Measurements from ENCODE around the gene CTNNA3. TPM values are rescaled to one million over a fixed set of nuclear protein-coding genes. Genes with fewer than 3 reads are reported as not detected.

CTNNA3 gene
- polyA plus RNA-seq, 2 donors, result 0.08 to 0.10 TPM

DNA sequence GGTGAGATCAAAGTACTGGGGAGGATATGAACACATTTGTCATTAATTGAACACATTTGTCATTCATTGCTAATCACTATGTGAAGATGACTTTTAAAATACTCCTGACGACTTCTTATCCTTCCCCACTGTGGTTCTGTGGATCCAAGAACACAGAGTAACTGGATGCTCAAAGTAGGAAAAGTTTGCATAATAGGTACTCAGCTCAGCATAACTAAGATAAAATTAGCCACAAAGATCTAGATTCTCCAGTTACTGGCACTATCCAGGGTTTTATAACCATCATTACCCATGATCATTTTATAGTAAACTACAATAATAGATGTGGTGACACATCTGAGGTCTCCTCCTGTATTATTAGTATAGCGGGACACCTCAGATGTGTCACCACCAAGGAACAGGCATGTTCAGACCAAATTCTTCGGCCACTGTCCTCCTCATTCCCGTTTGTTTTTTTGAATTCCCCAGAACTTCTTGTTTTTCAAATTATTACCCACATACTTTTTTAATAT, 933.7 kb downstream of the CTNNA3 start:
- H3K27ac ChIP-seq (ENCODE audit: low read depth in 2 of 2, low read length in 1 of 2), result no peak overlapping the region
- H3K4me3 ChIP-seq (ENCODE audit: low read depth in 1 of 2, low read length in 2 of 2), result no peak overlapping the region
- 65 to 76% methylated on average over 4 of the region's 4 CpGs for WGBS, 2 donors
- no peaks in the 10 kb centered on the region for H3K27me3 ChIP-seq (ENCODE audit: control insufficient read depth in 1 of 2, insufficient read depth in 2 of 2, low read length in 2 of 2)
- no peaks in the 10 kb centered on the region for H3K4me1 ChIP-seq (ENCODE audit: control insufficient read depth in 2 of 2, insufficient read depth in 2 of 2, low read length in 1 of 2)
- no peaks in the 10 kb centered on the region for H3K36me3 ChIP-seq (ENCODE audit: control insufficient read depth in 2 of 2, insufficient read depth in 2 of 2, low read length in 1 of 2)
- H3K9me3 ChIP-seq (ENCODE audit: control insufficient read depth in 2 of 2, insufficient read depth in 1 of 2, low read depth in 1 of 2, low read length in 1 of 2), result no peaks in the 10 kb centered on the region

DNA sequence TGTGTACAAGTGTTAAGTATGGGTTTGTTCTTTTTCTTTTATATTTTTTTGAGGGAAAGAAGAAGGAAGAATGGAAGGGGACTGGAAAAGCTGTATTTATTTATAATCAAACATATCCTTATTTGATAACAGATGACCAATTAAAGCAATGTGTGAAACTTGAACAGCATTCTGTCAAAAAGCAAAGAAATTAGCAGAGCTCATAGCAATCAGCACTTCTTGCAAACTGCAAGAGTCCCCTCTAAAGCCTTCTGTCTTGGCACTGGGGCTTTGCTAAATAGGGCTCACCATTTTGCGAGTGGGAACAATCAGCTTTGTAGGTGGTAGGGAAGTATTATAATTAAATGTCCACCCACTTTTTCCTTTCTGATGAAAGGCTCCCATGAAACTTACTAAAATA, 935.1 kb downstream of the CTNNA3 start:
- 84 to 90% methylated on average over 1 of the region's 1 CpG for WGBS, 2 donors
- Histone ChIP-seq H3K4me1 (ENCODE audit: control insufficient read depth in 2 of 2, insufficient read depth in 2 of 2, low read length in 1 of 2) (no peaks in the 10 kb centered on the region), H3K9me3 (ENCODE audit: control insufficient read depth in 2 of 2, insufficient read depth in 1 of 2, low read depth in 1 of 2, low read length in 1 of 2) (no peaks in the 10 kb centered on the region), H3K27ac (ENCODE audit: low read depth in 2 of 2, low read length in 1 of 2) (no peak overlapping the region), H3K27me3 (ENCODE audit: control insufficient read depth in 1 of 2, insufficient read depth in 2 of 2, low read length in 2 of 2) (no peaks in the 10 kb centered on the region), H3K4me3 (ENCODE audit: low read depth in 1 of 2, low read length in 2 of 2) (no peak overlapping the region), H3K36me3 (ENCODE audit: control insufficient read depth in 2 of 2, insufficient read depth in 2 of 2, low read length in 1 of 2) (no peaks in the 10 kb centered on the region)

DNA sequence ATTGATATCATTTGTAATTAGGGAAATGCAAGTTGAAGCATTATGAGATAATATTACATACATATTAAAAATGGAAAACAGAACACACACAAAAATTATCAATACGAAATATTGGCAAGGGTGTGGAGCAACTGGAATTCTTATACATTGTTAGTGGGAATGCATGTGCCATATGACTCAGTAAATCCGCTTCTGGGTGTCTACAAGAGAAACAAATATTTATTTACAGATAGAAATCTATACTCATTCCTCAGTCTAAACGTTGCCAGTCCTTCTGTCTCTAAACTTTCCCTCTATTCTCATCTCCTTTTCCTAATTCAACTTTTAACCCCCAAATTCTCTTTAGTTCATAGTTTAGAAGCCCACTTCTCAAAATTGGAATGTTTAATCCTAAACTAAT, 940.5 kb downstream of the CTNNA3 start:
- no peaks in the 10 kb centered on the region for H3K9me3 ChIP-seq (ENCODE audit: control insufficient read depth in 2 of 2, insufficient read depth in 1 of 2, low read depth in 1 of 2, low read length in 1 of 2)
- no peak overlapping the region for H3K27ac ChIP-seq (ENCODE audit: low read depth in 2 of 2, low read length in 1 of 2)
- H3K36me3 ChIP-seq (ENCODE audit: control insufficient read depth in 2 of 2, insufficient read depth in 2 of 2, low read length in 1 of 2), result no peaks in the 10 kb centered on the region
- no peaks in the 10 kb centered on the region for H3K27me3 ChIP-seq (ENCODE audit: control insufficient read depth in 1 of 2, insufficient read depth in 2 of 2, low read length in 2 of 2)
- no peak overlapping the region for H3K4me3 ChIP-seq (ENCODE audit: low read depth in 1 of 2, low read length in 2 of 2)
- whole genome bisulfite sequencing, 2 donors, result 53 to 56% methylated on average over 3 of the region's 3 CpGs
- no peaks in the 10 kb centered on the region for H3K4me1 ChIP-seq (ENCODE audit: control insufficient read depth in 2 of 2, insufficient read depth in 2 of 2, low read length in 1 of 2)

DNA sequence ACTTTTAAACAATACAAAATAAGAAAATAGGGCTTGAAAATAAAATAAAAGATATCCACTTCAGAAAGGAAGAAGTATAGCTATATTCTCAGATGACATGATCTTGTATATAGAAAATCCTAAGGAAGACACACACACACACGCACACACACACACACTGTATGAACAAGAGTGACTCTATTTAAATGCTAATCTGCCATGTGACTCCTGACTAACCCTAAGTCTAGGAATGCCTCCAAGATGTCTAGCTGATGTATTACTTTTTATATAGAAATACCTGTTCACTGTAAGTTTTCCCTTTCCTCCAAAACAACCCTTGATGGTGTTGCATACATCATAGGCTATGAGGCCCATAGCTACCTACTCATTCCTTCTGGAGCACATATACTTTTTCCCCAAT, 943.3 kb downstream of the CTNNA3 start:
- Histone ChIP-seq H3K27ac (ENCODE audit: low read depth in 2 of 2, low read length in 1 of 2) (no peak overlapping the region), H3K9me3 (ENCODE audit: control insufficient read depth in 2 of 2, insufficient read depth in 1 of 2, low read depth in 1 of 2, low read length in 1 of 2) (no peaks in the 10 kb centered on the region), H3K4me1 (ENCODE audit: control insufficient read depth in 2 of 2, insufficient read depth in 2 of 2, low read length in 1 of 2) (no peaks in the 10 kb centered on the region), H3K4me3 (ENCODE audit: low read depth in 1 of 2, low read length in 2 of 2) (no peak overlapping the region), H3K36me3 (ENCODE audit: control insufficient read depth in 2 of 2, insufficient read depth in 2 of 2, low read length in 1 of 2) (no peaks in the 10 kb centered on the region), H3K27me3 (ENCODE audit: control insufficient read depth in 1 of 2, insufficient read depth in 2 of 2, low read length in 2 of 2) (no peaks in the 10 kb centered on the region)
- 78 to 82% methylated on average over 1 of the region's 1 CpG for WGBS, 2 donors

- 88 to 93% methylated on average over 1 of the region's 1 CpG for WGBS, 2 donors
Measured at GRCh38 chr10:66748217-66748616, 947.8 kb downstream of the CTNNA3 start.

DNA sequence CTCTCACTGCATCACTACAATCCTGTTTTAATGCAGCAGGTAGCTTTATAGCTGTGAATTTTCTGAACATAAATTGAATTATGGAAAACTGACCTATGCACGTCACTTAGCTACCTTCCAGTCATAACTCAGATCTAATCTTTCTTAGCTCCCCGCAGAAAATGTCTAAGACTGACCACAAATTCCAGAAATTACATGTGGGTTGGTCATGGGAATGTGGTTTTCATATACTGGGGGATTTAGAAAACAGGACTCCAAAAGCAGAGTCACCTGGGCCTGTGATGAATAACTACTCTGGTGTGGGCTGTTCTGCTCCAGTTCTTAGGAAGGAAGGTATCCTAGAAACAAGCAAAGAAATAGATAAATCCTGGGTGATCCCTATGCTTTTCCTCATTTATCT, 948.5 kb downstream of the CTNNA3 start:
- Histone ChIP-seq H3K36me3 (ENCODE audit: control insufficient read depth in 2 of 2, insufficient read depth in 2 of 2, low read length in 1 of 2) (no peaks in the 10 kb centered on the region), H3K27ac (ENCODE audit: low read depth in 2 of 2, low read length in 1 of 2) (no peak overlapping the region), H3K9me3 (ENCODE audit: control insufficient read depth in 2 of 2, insufficient read depth in 1 of 2, low read depth in 1 of 2, low read length in 1 of 2) (no peaks in the 10 kb centered on the region), H3K27me3 (ENCODE audit: control insufficient read depth in 1 of 2, insufficient read depth in 2 of 2, low read length in 2 of 2) (no peaks in the 10 kb centered on the region), H3K4me1 (ENCODE audit: control insufficient read depth in 2 of 2, insufficient read depth in 2 of 2, low read length in 1 of 2) (no peaks in the 10 kb centered on the region), H3K4me3 (ENCODE audit: low read depth in 1 of 2, low read length in 2 of 2) (no peak overlapping the region)
- 57 to 74% methylated on average over 2 of the region's 2 CpGs for WGBS, 2 donors

More at GRCh38 chr10:66748217-66748616, 947.8 kb downstream of the CTNNA3 start:
- Histone ChIP-seq H3K4me1 (ENCODE audit: control insufficient read depth in 2 of 2, insufficient read depth in 2 of 2, low read length in 1 of 2) (no peaks in the 10 kb centered on the region), H3K9me3 (ENCODE audit: control insufficient read depth in 2 of 2, insufficient read depth in 1 of 2, low read depth in 1 of 2, low read length in 1 of 2) (no peaks in the 10 kb centered on the region), H3K27ac (ENCODE audit: low read depth in 2 of 2, low read length in 1 of 2) (no peak overlapping the region), H3K27me3 (ENCODE audit: control insufficient read depth in 1 of 2, insufficient read depth in 2 of 2, low read length in 2 of 2) (no peaks in the 10 kb centered on the region), H3K36me3 (ENCODE audit: control insufficient read depth in 2 of 2, insufficient read depth in 2 of 2, low read length in 1 of 2) (no peaks in the 10 kb centered on the region), H3K4me3 (ENCODE audit: low read depth in 1 of 2, low read length in 2 of 2) (no peak overlapping the region)

- Histone ChIP-seq H3K27me3 (ENCODE audit: control insufficient read depth in 1 of 2, insufficient read depth in 2 of 2, low read length in 2 of 2) (no peaks in the 10 kb centered on the region), H3K4me1 (ENCODE audit: control insufficient read depth in 2 of 2, insufficient read depth in 2 of 2, low read length in 1 of 2) (no peaks in the 10 kb centered on the region), H3K36me3 (ENCODE audit: control insufficient read depth in 2 of 2, insufficient read depth in 2 of 2, low read length in 1 of 2) (no peaks in the 10 kb centered on the region), H3K9me3 (ENCODE audit: control insufficient read depth in 2 of 2, insufficient read depth in 1 of 2, low read depth in 1 of 2, low read length in 1 of 2) (no peaks in the 10 kb centered on the region), H3K27ac (ENCODE audit: low read depth in 2 of 2, low read length in 1 of 2) (no peak overlapping the region), H3K4me3 (ENCODE audit: low read depth in 1 of 2, low read length in 2 of 2) (no peak overlapping the region)
- WGBS, 2 donors, result 50 to 67% methylated on average over 2 of the region's 2 CpGs
Measured at GRCh38 chr10:66746711-66747110, 949.3 kb downstream of the CTNNA3 start.

- Histone ChIP-seq H3K4me3 (ENCODE audit: low read depth in 1 of 2, low read length in 2 of 2) (no peak overlapping the region), H3K4me1 (ENCODE audit: control insufficient read depth in 2 of 2, insufficient read depth in 2 of 2, low read length in 1 of 2) (no peaks in the 10 kb centered on the region), H3K36me3 (ENCODE audit: control insufficient read depth in 2 of 2, insufficient read depth in 2 of 2, low read length in 1 of 2) (no peaks in the 10 kb centered on the region), H3K27ac (ENCODE audit: low read depth in 2 of 2, low read length in 1 of 2) (no peak overlapping the region), H3K27me3 (ENCODE audit: control insufficient read depth in 1 of 2, insufficient read depth in 2 of 2, low read length in 2 of 2) (no peaks in the 10 kb centered on the region), H3K9me3 (ENCODE audit: control insufficient read depth in 2 of 2, insufficient read depth in 1 of 2, low read depth in 1 of 2, low read length in 1 of 2) (no peaks in the 10 kb centered on the region)
Measured at GRCh38 chr10:66746246-66746645, 949.7 kb downstream of the CTNNA3 start.

- Histone ChIP-seq H3K27me3 (ENCODE audit: control insufficient read depth in 1 of 2, insufficient read depth in 2 of 2, low read length in 2 of 2) (no peaks in the 10 kb centered on the region), H3K4me3 (ENCODE audit: low read depth in 1 of 2, low read length in 2 of 2) (no peak overlapping the region), H3K4me1 (ENCODE audit: control insufficient read depth in 2 of 2, insufficient read depth in 2 of 2, low read length in 1 of 2) (no peaks in the 10 kb centered on the region), H3K27ac (ENCODE audit: low read depth in 2 of 2, low read length in 1 of 2) (no peak overlapping the region), H3K9me3 (ENCODE audit: control insufficient read depth in 2 of 2, insufficient read depth in 1 of 2, low read depth in 1 of 2, low read length in 1 of 2) (no peaks in the 10 kb centered on the region), H3K36me3 (ENCODE audit: control insufficient read depth in 2 of 2, insufficient read depth in 2 of 2, low read length in 1 of 2) (no peaks in the 10 kb centered on the region)
- WGBS, 2 donors, result 66 to 69% methylated on average over 2 of the region's 2 CpGs
Measured at GRCh38 chr10:66744915-66745314, 951.1 kb downstream of the CTNNA3 start.

GRCh38 chr10:66737241-66737640, 958.8 kb downstream of the CTNNA3 start:
- Histone ChIP-seq H3K4me1 (ENCODE audit: control insufficient read depth in 2 of 2, insufficient read depth in 2 of 2, low read length in 1 of 2) (no peaks in the 10 kb centered on the region), H3K27me3 (ENCODE audit: control insufficient read depth in 1 of 2, insufficient read depth in 2 of 2, low read length in 2 of 2) (no peaks in the 10 kb centered on the region), H3K36me3 (ENCODE audit: control insufficient read depth in 2 of 2, insufficient read depth in 2 of 2, low read length in 1 of 2) (no peaks in the 10 kb centered on the region), H3K27ac (ENCODE audit: low read depth in 2 of 2, low read length in 1 of 2) (no peak overlapping the region), H3K9me3 (ENCODE audit: control insufficient read depth in 2 of 2, insufficient read depth in 1 of 2, low read depth in 1 of 2, low read length in 1 of 2) (no peaks in the 10 kb centered on the region), H3K4me3 (ENCODE audit: low read depth in 1 of 2, low read length in 2 of 2) (no peak overlapping the region)
- 80 to 81% methylated on average over 2 of the region's 2 CpGs for WGBS, 2 donors

Measured in esophagus (tissue), 2 donors.